HG03135 (cell line): ENCODE data around the gene STAG3.
"Not testable (repeated sequence)": the region's sequence is repeated elsewhere in the genome, so short reads cannot be mapped to it uniquely, and the experiment has no call there.

Experiments used
- ATAC-seq: cut with Tn5 transposase; IDR thresholded peaks from one replicate; pipeline ENCODE4 v1.9.1; 2021; ENCODE audit warnings: mild to moderate bottlenecking, moderate library complexity; ENCODE audit not compliant: unreplicated experiment

STAG3 gene

DNA sequence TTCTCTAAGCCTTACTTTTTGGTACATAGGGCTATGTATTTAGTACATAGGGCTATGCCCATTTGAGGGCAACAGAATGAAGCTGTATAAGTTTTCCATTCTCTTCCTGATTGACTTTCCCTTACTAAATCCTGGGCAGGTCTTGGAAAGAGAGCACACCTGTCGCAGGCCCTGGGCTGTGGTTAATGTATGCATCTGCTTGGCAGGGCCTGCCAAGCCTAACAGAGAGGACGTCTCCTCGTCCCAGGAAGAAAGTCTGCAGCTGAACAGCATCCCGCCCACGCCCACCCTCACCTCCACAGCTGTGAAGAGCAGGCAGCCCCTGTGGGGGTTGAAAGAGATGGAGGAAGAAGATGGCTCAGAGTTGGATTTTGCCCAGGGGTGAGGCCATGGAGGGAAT, 33.1 kb downstream of the STAG3 start:
- ATAC-seq = no peak

- peak; percentile 50 for ATAC-seq
Observed at GRCh38 chr7:100211342-100211780, 33.6 kb downstream of the STAG3 start.

DNA sequence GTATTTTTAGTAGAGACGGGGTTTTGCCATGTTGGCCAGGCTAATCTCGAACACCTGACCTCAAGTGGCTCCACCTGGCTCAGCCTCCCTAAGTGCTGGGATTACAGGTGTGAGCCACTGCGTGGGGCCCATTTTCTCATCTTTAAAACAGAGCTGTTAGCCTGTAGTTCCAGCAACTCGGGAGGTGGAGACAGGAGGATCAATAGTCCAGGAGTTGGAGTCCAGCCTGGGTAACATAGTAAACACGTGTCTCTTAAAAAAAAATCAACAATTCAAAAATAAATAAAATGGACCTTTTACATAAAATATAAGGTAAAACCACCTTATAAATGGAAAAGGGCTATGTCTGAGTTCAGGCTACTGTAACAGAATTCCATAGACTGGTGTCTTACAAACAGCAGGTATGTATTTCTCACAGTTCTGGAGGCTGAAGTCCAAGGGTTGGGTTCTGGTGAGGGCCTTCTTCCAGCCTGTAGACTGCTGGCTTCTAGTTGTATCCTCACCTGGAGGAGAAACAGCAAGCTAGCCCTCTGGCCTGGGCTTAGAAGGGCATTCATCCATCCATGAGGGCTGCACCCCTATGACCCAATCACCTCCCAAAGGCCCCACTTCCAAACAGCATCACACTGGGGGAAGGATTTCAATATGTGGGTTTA, 35.0 kb downstream of the STAG3 start:
- ATAC-seq = no peak

GRCh38 chr7:100213672-100214071, 36.0 kb downstream of the STAG3 start:
- no peak for ATAC-seq

- not testable (repeated sequence) for ATAC-seq
Observed at GRCh38 chr7:100214356-100214755, 36.6 kb downstream of the STAG3 start.

DNA sequence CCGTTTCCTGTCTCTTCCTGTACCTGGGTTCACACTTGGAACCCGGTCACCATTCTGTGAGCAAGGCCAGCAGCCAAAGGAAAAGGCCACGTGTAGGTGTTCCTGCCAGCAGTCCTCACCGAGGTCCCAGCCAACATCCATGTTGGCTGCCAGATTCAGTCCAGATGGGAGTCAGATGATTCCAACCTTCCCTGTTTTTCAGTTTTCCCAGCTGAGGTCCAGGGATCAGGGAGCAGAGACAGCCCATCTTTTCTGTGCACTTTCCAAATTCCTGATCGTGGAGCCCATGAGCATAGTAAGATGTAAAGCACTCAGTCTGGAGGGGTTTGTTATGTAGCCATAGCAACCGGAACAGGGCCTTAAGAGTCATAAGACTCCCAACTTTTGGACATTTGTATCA, 38.2 kb downstream of the STAG3 start:
- no peak for ATAC-seq

DNA sequence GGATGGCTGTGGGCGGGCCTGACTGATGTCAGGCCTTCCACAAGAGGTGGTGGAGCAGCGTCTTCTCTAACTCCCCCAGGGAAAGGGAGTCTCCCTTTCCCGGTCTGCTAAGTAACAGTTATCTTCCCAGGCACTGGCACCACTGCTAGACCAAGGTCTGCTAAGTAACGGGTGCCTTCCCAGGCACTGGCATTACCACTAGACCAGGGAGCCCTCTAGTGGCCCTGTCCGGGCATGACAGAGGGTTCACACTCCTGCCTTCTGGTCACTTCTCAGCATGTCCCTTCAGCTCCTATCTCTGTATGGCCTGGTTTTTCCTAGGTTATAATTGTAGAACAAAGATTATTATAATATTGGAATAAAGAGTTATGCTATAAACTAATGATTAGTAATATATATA, 40.2 kb downstream of the STAG3 start:
- ATAC-seq = not testable (repeated sequence)

GRCh38 chr7:100219271-100219737, 41.6 kb downstream of the STAG3 start:
- ATAC-seq = no peak

DNA sequence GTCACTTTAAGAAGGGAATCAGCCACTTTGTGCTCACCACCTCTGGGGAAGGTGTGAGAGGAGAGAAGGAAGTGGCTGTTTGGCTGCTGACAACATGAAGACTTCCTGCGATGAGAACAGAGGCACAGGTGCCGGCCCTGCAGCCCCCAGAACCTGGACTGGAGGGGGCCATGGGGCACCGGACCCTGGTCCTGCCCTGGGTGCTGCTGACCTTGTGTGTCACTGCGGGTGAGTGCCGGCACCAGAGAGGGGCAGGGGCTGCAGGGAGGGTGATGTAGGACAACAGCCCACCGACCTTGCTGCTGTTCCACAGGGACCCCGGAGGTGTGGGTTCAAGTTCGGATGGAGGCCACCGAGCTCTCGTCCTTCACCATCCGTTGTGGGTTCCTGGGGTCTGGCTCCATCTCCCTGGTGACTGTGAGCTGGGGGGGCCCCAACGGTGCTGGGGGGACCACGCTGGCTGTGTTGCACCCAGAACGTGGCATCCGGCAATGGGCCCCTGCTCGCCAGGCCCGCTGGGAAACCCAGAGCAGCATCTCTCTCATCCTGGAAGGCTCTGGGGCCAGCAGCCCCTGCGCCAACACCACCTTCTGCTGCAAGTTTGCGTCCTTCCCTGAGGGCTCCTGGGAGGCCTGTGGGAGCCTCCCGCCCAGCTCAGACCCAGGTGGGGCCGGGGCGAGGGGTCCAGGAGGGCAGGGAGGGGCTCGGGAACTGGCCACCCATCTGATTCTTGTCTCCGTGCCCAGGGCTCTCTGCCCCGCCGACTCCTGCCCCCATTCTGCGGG, 42.3 kb downstream of the STAG3 start, which contains the start of gene PVRIG:
Gene PVRIG, plus strand, starts transcription at position 149 of the 785 bp plus-strand sequence. Its CDS starts 22 bp downstream, at position 171.
- not testable (repeated sequence) for ATAC-seq

DNA sequence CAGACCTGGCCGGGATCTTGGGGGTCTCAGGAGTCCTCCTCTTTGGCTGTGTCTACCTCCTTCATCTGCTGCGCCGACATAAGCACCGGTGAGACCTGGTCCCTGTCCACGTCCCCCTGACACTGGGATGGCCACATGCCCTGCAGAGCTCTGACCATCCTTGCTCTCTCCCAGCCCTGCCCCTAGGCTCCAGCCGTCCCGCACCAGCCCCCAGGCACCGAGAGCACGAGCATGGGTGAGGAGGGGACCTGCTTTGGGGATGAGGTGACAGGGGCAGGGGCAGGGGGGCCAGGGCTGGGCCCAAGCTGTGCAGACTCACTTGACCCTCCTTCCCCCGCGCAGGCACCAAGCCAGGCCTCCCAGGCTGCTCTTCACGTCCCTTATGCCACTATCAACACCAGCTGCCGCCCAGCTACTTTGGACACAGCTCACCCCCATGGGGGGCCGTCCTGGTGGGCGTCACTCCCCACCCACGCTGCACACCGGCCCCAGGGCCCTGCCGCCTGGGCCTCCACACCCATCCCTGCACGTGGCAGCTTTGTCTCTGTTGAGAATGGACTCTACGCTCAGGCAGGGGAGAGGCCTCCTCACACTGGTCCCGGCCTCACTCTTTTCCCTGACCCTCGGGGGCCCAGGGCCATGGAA, 43.0 kb downstream of the STAG3 start:
- no peak for ATAC-seq

- peak; percentile 51 for ATAC-seq
Observed at GRCh38 chr7:100221231-100221718, 43.6 kb downstream of the STAG3 start.

GRCh38 chr7:100221767-100222444, 44.2 kb downstream of the STAG3 start:
- no peak for ATAC-seq

GRCh38 chr7:100222445-100223132, 44.9 kb downstream of the STAG3 start:
- no peak for ATAC-seq

- not testable (repeated sequence) for ATAC-seq
Observed at GRCh38 chr7:100223376-100223927, 45.7 kb downstream of the STAG3 start.

DNA sequence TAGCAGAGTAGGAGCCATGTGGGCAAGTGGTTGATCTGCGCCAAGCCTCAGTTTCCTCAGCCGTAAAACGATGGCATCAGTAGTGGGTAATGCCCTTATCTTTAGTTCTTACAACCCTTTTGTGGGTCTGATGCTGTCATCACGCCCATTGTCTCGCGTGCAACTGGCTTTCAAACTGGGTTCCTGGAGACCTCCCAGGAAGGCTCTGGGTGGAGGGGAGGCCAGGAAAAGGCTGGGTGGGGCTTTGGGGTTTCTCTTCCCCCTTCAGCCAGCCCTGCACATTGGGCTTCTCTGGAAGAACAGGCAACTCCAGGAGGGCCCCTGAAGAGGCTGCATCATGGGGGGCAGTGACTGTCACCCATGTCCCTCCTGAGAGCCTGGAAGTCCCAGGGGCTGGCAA, 47.2 kb downstream of the STAG3 start:
- not testable (repeated sequence) for ATAC-seq

DNA sequence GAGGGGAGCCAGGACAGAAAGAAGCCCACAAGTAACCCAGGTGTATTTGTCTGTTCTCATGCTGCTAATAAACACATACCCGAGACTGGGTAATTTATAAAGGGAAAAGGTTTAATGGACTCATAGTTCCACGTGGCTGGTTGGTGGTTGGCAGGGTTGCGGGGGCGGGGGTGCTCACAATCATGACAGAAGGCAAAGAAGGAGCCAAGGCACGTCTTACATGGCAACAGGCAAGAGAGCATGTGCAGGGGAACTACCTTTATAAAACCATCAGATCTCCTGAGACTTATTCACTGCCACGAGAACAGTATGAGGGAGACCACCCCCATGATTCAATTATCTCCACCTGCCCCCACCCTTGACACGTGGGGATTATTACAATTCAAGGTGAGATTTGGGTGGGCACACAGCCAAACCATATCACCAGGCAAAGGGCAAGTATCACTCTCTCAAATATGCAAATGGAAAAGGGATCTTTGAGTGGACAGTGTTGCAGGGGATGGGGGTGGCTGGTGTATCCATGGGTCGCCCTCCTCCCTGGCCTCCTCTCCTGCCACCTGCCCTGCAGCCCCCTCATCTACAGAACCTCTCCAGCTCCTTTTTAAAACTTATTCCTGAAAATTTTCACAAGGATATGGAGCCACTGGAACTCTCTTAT, 57.1 kb downstream of the STAG3 start:
- ATAC-seq = not testable (repeated sequence)

DNA sequence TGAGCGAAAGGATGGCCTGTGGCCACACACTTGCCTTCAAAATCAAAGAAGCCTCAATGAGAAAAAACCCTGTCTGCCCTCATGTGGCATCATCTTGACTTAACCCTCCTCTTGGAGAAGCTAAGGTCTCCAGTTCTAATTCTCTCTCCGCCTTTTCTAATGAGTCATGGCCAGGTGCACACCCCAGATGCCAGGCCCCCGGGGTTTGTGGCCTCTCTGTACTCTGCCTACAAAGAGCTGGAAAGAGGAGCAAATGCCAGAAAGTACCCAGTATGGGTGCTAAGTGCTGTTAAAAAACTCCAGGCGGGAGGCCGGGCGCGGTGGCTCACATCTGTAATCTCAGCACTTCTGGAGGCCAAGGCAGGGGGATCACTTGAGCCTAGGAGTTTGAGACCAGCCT, 62.3 kb downstream of the STAG3 start:
- ATAC-seq = not testable (repeated sequence)

- ATAC-seq = not testable (repeated sequence)
Observed at GRCh38 chr7:100243385-100243784, 65.7 kb downstream of the STAG3 start.

DNA sequence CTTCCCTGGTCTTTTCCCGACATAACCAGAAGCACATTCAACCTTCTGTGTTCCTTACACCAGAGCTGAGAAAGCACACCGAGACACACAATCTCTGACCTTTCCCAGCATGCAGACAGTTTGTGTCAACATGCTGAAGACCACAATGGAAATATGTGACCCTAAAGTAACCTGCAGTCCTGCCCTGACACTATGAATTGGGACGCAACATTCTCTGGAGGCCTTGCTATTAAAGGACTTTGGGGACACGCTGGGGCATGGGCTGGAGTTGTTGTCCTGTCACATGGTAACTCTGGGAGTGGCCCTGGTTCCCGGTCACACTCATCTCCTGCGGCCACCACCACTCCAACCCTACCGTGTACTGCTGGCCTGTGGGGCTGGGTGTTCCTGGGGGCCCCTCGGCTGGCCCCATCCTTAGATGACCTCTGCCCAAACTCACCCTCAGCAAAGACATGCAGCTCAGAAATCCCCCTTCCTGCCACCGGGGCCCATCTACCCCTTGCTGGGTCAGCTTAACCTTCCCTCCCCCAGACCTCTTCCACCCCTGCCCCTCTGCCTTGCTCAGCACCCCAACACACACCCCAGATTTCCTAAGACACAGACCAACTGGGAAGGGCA, 67.4 kb downstream of the STAG3 start:
- ATAC-seq = not testable (repeated sequence)
